Hepatocyte (in vitro differentiated cells): ENCODE results near the gene CDH4. TPM values are rescaled to one million over a fixed set of nuclear protein-coding genes. Genes with fewer than 3 reads are reported as not detected.
"Not testable (repeated sequence)": the region's sequence is repeated elsewhere in the genome, so short reads cannot be mapped to it uniquely, and the experiment has no call there.

Source experiments
- DNase-seq: peaks from one replicate; pipeline ENCODE4 v3.0.0-alpha.2; 2016; ENCODE audit warnings: low spot score
- H2AFZ ChIP-seq: fragments of 200-600 bp; sonication (generic); 2 replicates; pipeline ENCODE4 v1.6.0; 2016; ENCODE audit warnings: antibody characterized with exemption, mild to moderate bottlenecking
- H3K27ac ChIP-seq: fragments of 200-600 bp; sonication (generic); 2 replicates; pipeline ENCODE4 v1.5.1; 2016; ENCODE audit warnings: mild to moderate bottlenecking
- H3K27me3 ChIP-seq: fragments of 200-600 bp; sonication (generic); 2 replicates; pipeline ENCODE4 v1.6.1; 2016
- H3K36me3 ChIP-seq: fragments of 200-600 bp; sonication (generic); replicated peaks from 2 replicates; pipeline ENCODE4 v1.5.1; 2016; ENCODE audit warnings: low read depth; ENCODE audit not compliant: insufficient read depth
- H3K4me1 ChIP-seq: fragments of 200-600 bp; sonication (generic); 2 replicates; pipeline ENCODE4 v1.5.1; 2016; ENCODE audit warnings: mild to moderate bottlenecking, moderate library complexity; ENCODE audit not compliant: insufficient read depth
- H3K4me2 ChIP-seq: fragments of 200-600 bp; sonication (generic); 2 replicates; pipeline ENCODE4 v1.6.0; 2016
- H3K4me3 ChIP-seq: fragments of 200-600 bp; sonication (generic); 2 replicates; pipeline ENCODE4 v1.5.1; 2016; ENCODE audit warnings: mild to moderate bottlenecking
- H3K79me2 ChIP-seq: fragments of 200-600 bp; sonication (generic); 2 replicates; pipeline ENCODE4 v1.6.0; 2017; ENCODE audit warnings: mild to moderate bottlenecking
- H3K9me2 ChIP-seq: fragments of 200-600 bp; sonication (generic); replicated peaks from 2 replicates; pipeline ENCODE4 v1.6.0; 2017; ENCODE audit warnings: mild to moderate bottlenecking; ENCODE audit not compliant: insufficient read depth
- H3K9me3 ChIP-seq: fragments of 200-600 bp; sonication (generic); 2 replicates; pipeline ENCODE4 v1.5.1; 2016; ENCODE audit warnings: low read depth, mild to moderate bottlenecking
- H4K20me1 ChIP-seq: fragments of 200-600 bp; sonication (generic); 2 replicates; pipeline ENCODE4 v1.6.0; 2016; ENCODE audit warnings: mild to moderate bottlenecking; ENCODE audit not compliant: insufficient read depth, poor library complexity, severe bottlenecking
- CTCF ChIP-seq: fragments of 200-600 bp; sonication (generic); IDR thresholded peaks from 2 replicates; pipeline ENCODE4 v1.5.1; 2016; ENCODE audit warnings: antibody characterized with exemption, mild to moderate bottlenecking; ENCODE audit not compliant: poor library complexity
- EZH2 ChIP-seq: fragments of 200-600 bp; sonication (generic); IDR thresholded peaks from 2 replicates; pipeline ENCODE4 v1.6.1; 2016; ENCODE audit warnings: antibody characterized with exemption, mild to moderate bottlenecking, borderline replicate concordance
- EZH2phosphoT487 ChIP-seq: fragments of 200-600 bp; sonication (generic); IDR thresholded peaks from one replicate; pipeline ENCODE4 v1.6.1; 2018; ENCODE audit warnings: antibody characterized with exemption, mild to moderate bottlenecking, low read depth, moderate library complexity; ENCODE audit not compliant: unreplicated experiment, severe bottlenecking
- WGBS: methylation state at CpG from one replicate; pipeline ENCODE4 v1.1.6; 2016; ENCODE audit warnings: low lambda C conversion rate; ENCODE audit errors: missing lambda C conversion rate; 5-methylcytosine and 5-hydroxymethylcytosine counted together
- polyA plus RNA-seq: library from polyadenylated mRNA; unstranded; fragments of >200 nt; fragmentation: Nextera tagmentation; extraction: Ambion mirVana; gene quantifications from 2 replicates; pipeline ENCODE4 v1.2.1, GENCODE V29; 2016
- total RNA-seq: library from RNA; depleted of rRNA; stranded (reverse); fragments of >200 nt; gene quantifications from 2 replicates; pipeline ENCODE4 v1.2.3, GENCODE V29; 2014

CDH4 gene
- total and polyA plus RNA-seq, 2 experiments from 2014 or later = 0.53 to 0.73 TPM

- Histone ChIP-seq H3K9me2 (no peaks in the 10 kb centered on the region), H3K4me3 (no peak overlapping the region)
- 91% methylated on average over 24 of the region's 24 CpGs for WGBS
These were observed 601.3 kb downstream of the CDH4 start for GRCh38 chr20:61853073-61854005.

GRCh38 chr20:61854538-61854937 is 602.5 kb downstream of the CDH4 start:
- H2AFZ ChIP-seq, H3K4me1 ChIP-seq, H3K9me2 ChIP-seq, H3K27ac ChIP-seq, H4K20me1 ChIP-seq, DNase-seq, H3K36me3 ChIP-seq, H3K27me3 ChIP-seq, H3K4me3 ChIP-seq, H3K4me2 ChIP-seq, H3K9me3 ChIP-seq, H3K79me2 ChIP-seq: not testable (repeated sequence)
- 93% methylated on average over 4 of the region's 4 CpGs for WGBS

More at GRCh38 chr20:61853073-61854005, 601.3 kb downstream of the CDH4 start:
- Histone ChIP-seq H2AFZ (no peak overlapping the region), H3K36me3 (no peaks in the 10 kb centered on the region), H3K4me1 (no peaks in the 10 kb centered on the region), H3K4me2 (no peak overlapping the region), H3K27ac (no peak overlapping the region), H3K79me2 (no peaks in the 10 kb centered on the region), H3K27me3 (no peaks in the 10 kb centered on the region), H4K20me1 (no peaks in the 10 kb centered on the region), H3K9me3 (no peaks in the 10 kb centered on the region)
- no peak for DNase-seq
- TF ChIP-seq CTCF (no peak), EZH2phosphoT487 (no peak), EZH2 (no peak)

- no peak for TF ChIP-seq CTCF
- no peaks in the 10 kb centered on the region for H3K79me2 ChIP-seq
- H3K9me2 ChIP-seq = no peaks in the 10 kb centered on the region
- H3K27me3 ChIP-seq = no peaks in the 10 kb centered on the region
- H4K20me1 ChIP-seq = no peaks in the 10 kb centered on the region
- no peak overlapping the region for H2AFZ ChIP-seq
- no peak overlapping the region for H3K27ac ChIP-seq
- DNase-seq = no peak
- H3K4me1 ChIP-seq = no peaks in the 10 kb centered on the region
- WGBS = 73% methylated on average over 8 of the region's 8 CpGs
- H3K4me3 ChIP-seq = no peak overlapping the region
- no peaks in the 10 kb centered on the region for H3K36me3 ChIP-seq
- no peak overlapping the region for H3K4me2 ChIP-seq
- no peaks in the 10 kb centered on the region for H3K9me3 ChIP-seq
These were observed 603.2 kb downstream of the CDH4 start for GRCh38 chr20:61855286-61855685.

- WGBS = 91% methylated on average over 31 of the region's 31 CpGs
- no peaks in the 10 kb centered on the region for H3K4me1 ChIP-seq
These were observed 604.8 kb downstream of the CDH4 start for GRCh38 chr20:61856626-61857413.

More at GRCh38 chr20:61856626-61857413, 604.8 kb downstream of the CDH4 start:
- no peak overlapping the region for H2AFZ ChIP-seq
- H3K36me3 ChIP-seq = no peaks in the 10 kb centered on the region
- H3K9me2 ChIP-seq = no peaks in the 10 kb centered on the region
- no peak overlapping the region for H3K4me2 ChIP-seq
- H3K4me3 ChIP-seq = no peak overlapping the region
- no peaks in the 10 kb centered on the region for H3K27me3 ChIP-seq
- H3K27ac ChIP-seq = no peak overlapping the region
- H3K79me2 ChIP-seq = no peaks in the 10 kb centered on the region
- H4K20me1 ChIP-seq = no peaks in the 10 kb centered on the region
- DNase-seq = no peak
- H3K9me3 ChIP-seq = no peaks in the 10 kb centered on the region
- TF ChIP-seq EZH2phosphoT487 = no peak
- no peak for TF ChIP-seq EZH2
- no peak for TF ChIP-seq CTCF
